NCI-H1105 treated with DMSO at 0.1 percent for 48 hours (cell line): ENCODE results near the gene XRN1.

Experiments
- DNase-seq: peaks from one replicate; lab custom pipeline; 2025; lab: John Stamatoyannopoulos, UW

The XRN1 gene

GRCh38 chr3:142268426-142268825, 179.4 kb downstream of the XRN1 start:
- DNase-seq, result no peak

GRCh38 chr3:142267269-142267668, 180.6 kb downstream of the XRN1 start:
- DNase-seq, result no peak

GRCh38 chr3:142263112-142263511, 184.7 kb downstream of the XRN1 start:
- DNase-seq, result no peak

GRCh38 chr3:142259359-142259758, 188.5 kb downstream of the XRN1 start:
- no peak for DNase-seq

- DNase-seq, result no peak
These were observed 191.0 kb downstream of the XRN1 start for GRCh38 chr3:142256712-142257333.
